ENCODE results near the gene ANKLE1. TPM values are rescaled to one million over a fixed set of nuclear protein-coding genes. Genes with fewer than 3 reads are reported as not detected.

The ANKLE1 gene
- total and polyA plus RNA-seq, 10 of the 15 experiments (the other 5 are each of a cell fraction or from before 2014, with no cell fraction given) = 2.2 to 17.9 (median 10.9) TPM

DNA sequence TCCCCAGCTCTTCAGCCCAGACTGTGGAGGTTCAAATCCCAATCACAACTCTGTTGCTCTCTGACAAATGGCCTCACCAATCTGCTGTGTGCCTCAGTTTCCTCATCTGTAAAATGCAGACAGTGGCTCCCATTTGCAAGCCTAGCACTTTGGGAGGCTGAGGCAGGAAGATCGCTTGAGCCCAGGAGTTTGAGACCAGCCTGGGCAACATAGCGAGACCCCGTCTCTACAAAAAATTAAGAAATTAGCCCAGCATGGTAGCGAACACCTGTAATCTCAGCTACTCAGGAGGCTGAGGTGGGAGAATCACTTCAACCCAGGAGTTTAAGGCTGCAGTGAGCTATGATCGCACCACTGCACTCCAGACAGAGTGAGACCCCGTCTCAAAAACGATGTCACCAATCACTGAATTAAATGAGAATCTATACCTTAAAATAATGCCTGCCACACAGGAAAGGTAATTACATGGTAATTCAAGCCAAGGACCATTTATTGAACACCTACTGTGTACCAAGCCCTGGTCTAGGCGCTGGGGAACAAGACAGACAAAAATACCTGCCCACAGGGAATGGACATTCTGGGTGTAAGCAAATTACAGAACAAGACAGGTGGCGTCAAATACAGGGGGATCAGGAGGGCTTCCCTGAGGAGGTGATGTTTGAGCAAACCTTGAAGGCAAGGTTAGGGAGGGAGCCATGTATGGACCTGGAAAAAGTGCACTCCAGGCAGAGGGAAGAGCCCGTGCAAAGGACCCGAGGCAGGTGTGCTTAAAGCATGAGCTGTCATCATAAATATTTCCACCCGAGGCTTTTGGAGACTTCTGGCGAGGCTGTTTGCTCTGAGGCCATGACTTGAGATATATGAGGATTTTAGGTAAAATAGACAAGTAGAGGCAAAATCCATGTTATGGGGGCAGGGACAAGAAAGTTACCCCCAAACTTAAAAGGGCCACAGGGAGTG lies 43.7 kb upstream of the ANKLE1 start (continued):
- no peak for TF ChIP-seq ZNF274 (IDR thresholded peaks at IDR 0.05; ENCODE audit: insufficient read depth, insufficient read length)
- TF ChIP-seq RB1 (IDR thresholded peaks at IDR 0.05; ENCODE audit: borderline replicate concordance) = no peak
- TF ChIP-seq MYB (IDR thresholded peaks at IDR 0.05; ENCODE audit: borderline replicate concordance, low read depth, low read length) = no peak
- TF ChIP-seq POLR2AphosphoS2 (IDR thresholded peaks at IDR 0.05; ENCODE audit: low read depth, low read length) = no peak
- TF ChIP-seq SP1 (IDR thresholded peaks at IDR 0.05; ENCODE audit: low read depth, low read length) = no peak
- no peak for TF ChIP-seq BMI1 (IDR thresholded peaks at IDR 0.05; ENCODE audit: borderline replicate concordance)
- TF ChIP-seq BRCA1 (IDR thresholded peaks at IDR 0.05; ENCODE audit: low read depth, low read length) = no peak
- no peak for TF ChIP-seq SKIL (IDR thresholded peaks at IDR 0.05; ENCODE audit: low read depth, poor library complexity, severe bottlenecking)

- CTCF ChIA-PET = interaction anchor here (0.7 kb wide), 1 partner anchor 33 kb away, joined by 3 read pairs; no protein-coding TSS in a partner anchor
- FAIRE-seq (no peak), DNase-seq (ENCODE audit: low read depth, low spot score) (no peak), ATAC-seq (no peak)
- Histone ChIP-seq H3K4me1 (ENCODE audit: control insufficient read depth, insufficient read depth, low read length) (peaks cover 5% of the 10 kb centered on the region), H3K9ac (ENCODE audit: control insufficient read depth, insufficient read depth, low read length) (no peak overlapping the region), H3K36me3 (ENCODE audit: control insufficient read depth in 2 of 2, insufficient read depth in 2 of 2, low read length in 1 of 2) (peaks cover 0 to 2% of the 10 kb centered on the region in 2 experiments; a peak in 1 of 4 replicates), H3K79me2 (ENCODE audit: control insufficient read depth, insufficient read depth, low read length) (peaks cover 8% of the 10 kb centered on the region), H3K27me3 (replicated peaks in 1 of 2; ENCODE audit: control insufficient read depth in 2 of 2, insufficient read depth in 2 of 2, low read length in 1 of 2) (no peaks in the 10 kb centered on the region), H3K27ac (ENCODE audit: control insufficient read depth, insufficient read depth) (no peak overlapping the region), H2AFZ (ENCODE audit: control insufficient read depth, low read depth, low read length) (no peak overlapping the region), H3K4me3 (no peak overlapping the region), H3K9me3 (replicated peaks; ENCODE audit: control insufficient read depth, insufficient read depth, low read length) (no peaks in the 10 kb centered on the region), H3K4me2 (ENCODE audit: control insufficient read depth, insufficient read depth) (no peak overlapping the region), H4K20me1 (ENCODE audit: control insufficient read depth, insufficient read depth) (no peaks in the 10 kb centered on the region)
- in situ Hi-C loops (cut with MboI) = no loop called here
- RAD21 ChIA-PET (ENCODE audit: unreplicated experiment) = interaction anchor here (0.8 kb wide), 1 partner anchor 163 kb away, joined by 3 read pairs; no protein-coding TSS in a partner anchor
- intact Hi-C loops (cut with micrococcal nuclease; ENCODE audit: unreplicated experiment) = no loop called here
- SMC1A ChIA-PET (ENCODE audit: uncharacterized antibody, unreplicated experiment) = no interaction called here
- no TSS peak for BruUV-seq (replicated peaks)
- WGBS (ENCODE audit: insufficient coverage, insufficient replicate concordance, low lambda C conversion rate, missing lambda C conversion rate) = 88% methylated on average over 22 of the region's 24 CpGs
- POLR2A ChIA-PET = interaction anchor here (0.5 to 0.6 kb wide), 2 partner anchors 40 to 353 kb away, joined by 3 read pairs; no protein-coding TSS in a partner anchor
- TF ChIP-seq ZNF622 (IDR thresholded peaks at IDR 0.05) (no peak), SMAD1 (IDR thresholded peaks at IDR 0.05; ENCODE audit: low read depth, partially characterized antibody) (no peak), HDAC6 (IDR thresholded peaks at IDR 0.05; ENCODE audit: unreplicated experiment) (no peak), NFXL1 (IDR thresholded peaks at IDR 0.05; ENCODE audit: borderline replicate concordance) (no peak)
- TF ChIP-seq, protein P1, sequence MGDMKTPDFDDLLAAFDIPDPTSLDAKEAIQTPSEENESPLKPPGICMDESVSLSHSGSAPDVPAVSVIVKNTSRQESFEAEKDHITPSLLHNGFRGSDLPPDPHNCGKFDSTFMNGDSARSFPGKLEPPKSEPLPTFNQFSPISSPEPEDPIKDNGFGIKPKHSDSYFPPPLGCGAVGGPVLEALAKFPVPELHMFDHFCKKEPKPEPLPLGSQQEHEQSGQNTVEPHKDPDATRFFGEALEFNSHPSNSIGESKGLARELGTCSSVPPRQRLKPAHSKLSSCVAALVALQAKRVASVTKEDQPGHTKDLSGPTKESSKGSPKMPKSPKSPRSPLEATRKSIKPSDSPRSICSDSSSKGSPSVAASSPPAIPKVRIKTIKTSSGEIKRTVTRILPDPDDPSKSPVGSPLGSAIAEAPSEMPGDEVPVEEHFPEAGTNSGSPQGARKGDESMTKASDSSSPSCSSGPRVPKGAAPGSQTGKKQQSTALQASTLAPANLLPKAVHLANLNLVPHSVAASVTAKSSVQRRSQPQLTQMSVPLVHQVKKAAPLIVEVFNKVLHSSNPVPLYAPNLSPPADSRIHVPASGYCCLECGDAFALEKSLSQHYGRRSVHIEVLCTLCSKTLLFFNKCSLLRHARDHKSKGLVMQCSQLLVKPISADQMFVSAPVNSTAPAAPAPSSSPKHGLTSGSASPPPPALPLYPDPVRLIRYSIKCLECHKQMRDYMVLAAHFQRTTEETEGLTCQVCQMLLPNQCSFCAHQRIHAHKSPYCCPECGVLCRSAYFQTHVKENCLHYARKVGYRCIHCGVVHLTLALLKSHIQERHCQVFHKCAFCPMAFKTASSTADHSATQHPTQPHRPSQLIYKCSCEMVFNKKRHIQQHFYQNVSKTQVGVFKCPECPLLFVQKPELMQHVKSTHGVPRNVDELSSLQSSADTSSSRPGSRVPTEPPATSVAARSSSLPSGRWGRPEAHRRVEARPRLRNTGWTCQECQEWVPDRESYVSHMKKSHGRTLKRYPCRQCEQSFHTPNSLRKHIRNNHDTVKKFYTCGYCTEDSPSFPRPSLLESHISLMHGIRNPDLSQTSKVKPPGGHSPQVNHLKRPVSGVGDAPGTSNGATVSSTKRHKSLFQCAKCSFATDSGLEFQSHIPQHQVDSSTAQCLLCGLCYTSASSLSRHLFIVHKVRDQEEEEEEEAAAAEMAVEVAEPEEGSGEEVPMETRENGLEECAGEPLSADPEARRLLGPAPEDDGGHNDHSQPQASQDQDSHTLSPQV (IDR thresholded peaks at IDR 0.05) = no peak
Observed at GRCh38 chr19:17240062-17240752, 41.5 kb upstream of the ANKLE1 start.

Measured in GM12878 (cell line).